Ishikawa (cell line): ENCODE results near the gene MEOX2.

ENCODE experiments used
- EP300 ChIP-seq: IDR thresholded peaks from 2 replicates; pipeline ENCODE4 v1.6.1; 2012; ENCODE audit warnings: borderline replicate concordance
- FOXM1 ChIP-seq: IDR thresholded peaks from 2 replicates; pipeline ENCODE4 v1.6.1; 2012; ENCODE audit warnings: low read depth, borderline replicate concordance
- NFIC ChIP-seq: IDR thresholded peaks from 2 replicates; pipeline ENCODE4 v1.6.1; 2012
- RAD21 ChIP-seq: IDR thresholded peaks from 2 replicates; pipeline ENCODE4 v1.6.1; 2012; ENCODE audit warnings: low read depth
- TAF1 ChIP-seq: IDR thresholded peaks from 2 replicates; pipeline ENCODE4 v1.6.1; 2012; ENCODE audit warnings: low read depth, mild to moderate bottlenecking
- YY1 ChIP-seq: IDR thresholded peaks from 2 replicates; pipeline ENCODE4 v1.6.1; 2012; ENCODE audit warnings: low read depth
- TF ChIP-seq, protein P1 (sequence below): IDR thresholded peaks from 2 replicates; pipeline ENCODE4 v1.6.1; 2012

- TF ChIP-seq YY1 (no peak), EP300 (no peak), FOXM1 (no peak), TAF1 (no peak), NFIC (no peak), RAD21 (no peak)
- TF ChIP-seq, protein P1, sequence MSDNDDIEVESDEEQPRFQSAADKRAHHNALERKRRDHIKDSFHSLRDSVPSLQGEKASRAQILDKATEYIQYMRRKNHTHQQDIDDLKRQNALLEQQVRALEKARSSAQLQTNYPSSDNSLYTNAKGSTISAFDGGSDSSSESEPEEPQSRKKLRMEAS = no peak
These were observed 60.4 kb downstream of the MEOX2 start for GRCh38 chr7:15626041-15626440.
